HuH-7.5 (cell line): ENCODE measurements around the gene CRYGN.

Experiments
- DNase-seq: peaks from one replicate; pipeline ENCODE4 v3.0.0; 2011; ENCODE audit warnings: low spot score

Gene CRYGN

DNA sequence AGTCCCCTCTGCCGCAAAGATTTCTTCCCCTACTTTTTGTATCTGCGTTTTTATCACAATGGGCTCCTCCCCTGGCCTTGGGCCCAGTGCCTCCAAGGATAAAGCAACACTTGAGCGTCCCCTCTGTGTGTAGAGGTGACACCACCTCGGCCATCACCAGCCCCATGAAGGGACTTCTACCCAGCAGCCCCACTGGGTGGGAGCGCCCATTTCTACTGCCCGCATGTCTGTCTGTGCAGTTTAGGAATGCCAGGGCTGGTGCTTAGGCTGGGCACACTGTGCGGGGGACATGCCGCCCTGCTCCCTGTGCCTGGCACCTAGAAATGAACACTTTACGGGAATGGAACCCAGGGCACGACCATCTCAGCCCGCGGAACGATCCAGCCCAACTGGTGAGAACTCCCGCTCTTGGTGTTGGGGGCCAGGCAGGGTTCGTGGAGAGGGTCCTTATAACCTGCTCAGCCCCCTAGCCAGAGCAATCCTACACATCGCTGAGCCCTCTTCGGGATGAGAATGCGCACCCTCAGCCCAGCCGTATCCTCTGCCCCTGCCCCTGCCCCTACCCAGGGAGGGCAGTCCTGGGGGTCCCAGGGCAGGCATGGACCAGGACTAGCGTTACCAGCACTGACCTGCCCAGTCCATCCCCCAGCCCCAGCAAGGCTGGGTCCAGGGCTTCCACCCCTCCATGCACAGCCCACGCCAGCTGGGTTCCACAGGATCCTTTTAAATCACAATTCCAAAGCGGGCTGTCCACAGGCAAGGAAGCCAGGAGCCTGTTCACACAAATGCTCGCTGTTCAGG, 12.8 kb downstream of the CRYGN start:
- no peak for DNase-seq

DNA sequence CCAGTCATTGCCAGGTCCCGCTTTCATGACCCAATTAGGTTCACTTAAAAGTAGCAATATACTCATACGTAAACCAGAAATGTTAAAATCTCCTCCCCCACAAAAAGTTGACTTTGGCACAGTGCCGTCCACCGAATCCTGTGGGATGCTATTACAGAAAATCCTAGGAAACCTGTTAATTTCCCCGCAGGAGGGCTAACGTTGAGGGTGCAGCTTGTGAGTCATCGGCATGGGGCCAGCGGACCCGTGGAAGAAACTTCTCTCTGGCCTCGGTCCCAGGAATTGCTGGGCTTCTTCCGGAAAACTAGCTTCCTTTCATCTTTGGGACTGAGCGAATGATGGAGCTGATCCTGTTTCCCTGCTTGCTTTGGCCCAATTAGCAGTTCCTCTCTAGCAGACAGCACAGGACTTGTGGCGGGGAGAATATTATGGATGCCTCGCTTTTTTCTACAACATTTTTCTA, 13.5 kb downstream of the CRYGN start:
- DNase-seq: no peak

GRCh38 chr7:151425670-151426440, 14.1 kb downstream of the CRYGN start:
- no peak for DNase-seq

- no peak for DNase-seq
These were observed 15.1 kb downstream of the CRYGN start for GRCh38 chr7:151424799-151425198.

GRCh38 chr7:151423936-151424335, 16.0 kb downstream of the CRYGN start:
- DNase-seq: no peak

DNA sequence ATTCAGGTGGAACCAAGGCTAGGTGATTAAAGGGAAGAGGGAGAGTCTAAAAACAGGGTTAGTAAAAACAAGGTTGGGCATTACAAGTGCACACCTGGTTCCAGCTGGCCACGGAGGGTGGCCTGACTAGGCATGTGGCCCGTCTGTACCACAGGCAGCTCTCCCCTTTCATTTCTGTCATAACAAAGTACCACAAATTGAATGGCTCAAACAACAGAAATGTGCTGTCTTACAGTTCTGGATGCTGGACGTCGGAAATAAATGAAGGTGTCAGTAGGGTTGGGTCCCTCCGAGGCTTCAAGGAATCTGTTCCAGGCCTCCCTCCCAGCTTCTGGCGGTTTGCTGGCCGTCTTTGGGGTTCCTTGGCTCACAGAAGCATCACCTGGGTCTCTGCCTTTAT, 16.7 kb downstream of the CRYGN start:
- DNase-seq: no peak

- no peak for DNase-seq
These were observed 17.7 kb downstream of the CRYGN start for GRCh38 chr7:151422212-151422611.

GRCh38 chr7:151420144-151420543, 19.8 kb downstream of the CRYGN start:
- no peak for DNase-seq

GRCh38 chr7:151416941-151417315, 23.0 kb downstream of the CRYGN start:
- no peak for DNase-seq

DNA sequence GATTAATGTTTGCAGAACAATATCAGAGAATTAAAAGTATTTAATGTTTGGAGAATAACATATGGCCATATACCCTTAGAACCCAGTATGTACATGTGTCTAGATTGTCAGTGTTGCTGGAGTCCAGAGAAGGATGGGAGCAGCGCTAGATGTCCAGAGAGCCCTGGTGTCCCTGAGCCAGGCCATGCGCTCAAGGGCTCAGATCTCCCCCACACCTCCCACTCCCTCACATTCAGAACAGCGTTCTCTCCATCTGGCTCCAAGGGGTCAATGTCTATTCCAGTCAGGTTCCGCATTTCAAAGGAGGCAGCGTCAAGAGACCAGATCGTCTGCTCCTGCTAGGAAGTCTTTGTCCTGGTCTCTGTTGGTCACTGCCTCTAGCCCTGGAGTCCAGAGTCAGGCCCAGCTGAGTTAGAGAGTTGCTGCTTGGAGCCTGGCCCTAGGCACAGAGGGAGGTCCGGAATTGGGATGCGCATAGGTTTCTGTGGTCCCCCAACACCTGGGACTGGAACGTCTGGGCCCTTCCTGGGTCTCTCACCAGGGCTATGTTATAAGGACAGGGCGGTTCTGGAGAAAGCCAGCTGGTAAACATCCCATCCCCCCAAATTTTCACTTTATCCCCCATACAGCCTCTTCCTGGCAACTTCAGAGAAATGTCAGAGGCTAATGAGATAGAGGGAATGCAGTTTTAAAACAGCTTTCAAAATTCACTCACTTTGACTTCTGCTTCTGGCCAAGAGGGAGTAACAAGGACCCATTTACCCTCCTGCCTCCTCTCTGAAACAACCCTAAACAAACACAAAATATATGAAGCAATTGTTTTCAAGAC, 23.6 kb downstream of the CRYGN start:
- DNase-seq: no peak

GRCh38 chr7:151415375-151416105, 24.4 kb downstream of the CRYGN start:
- no peak for DNase-seq

DNA sequence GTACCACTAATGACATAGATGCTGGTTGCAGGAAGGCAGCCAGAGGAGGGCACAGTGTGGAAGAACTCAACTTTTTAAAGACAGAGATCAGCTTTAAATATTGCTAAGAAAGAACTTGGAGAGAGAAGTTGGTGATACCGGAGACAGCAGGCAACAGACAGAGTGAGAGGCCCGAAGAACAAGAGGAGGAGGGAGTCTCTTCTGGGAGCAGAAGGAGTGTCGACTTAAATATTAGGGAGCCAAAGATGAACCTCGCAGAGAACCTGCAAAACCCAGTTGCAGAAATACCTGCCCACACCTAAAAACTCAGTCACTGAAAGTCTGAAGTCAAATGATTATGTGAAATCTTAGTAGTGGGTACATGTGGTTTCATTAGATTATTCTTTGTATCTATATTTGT, 26.7 kb downstream of the CRYGN start:
- no peak for DNase-seq

GRCh38 chr7:151412318-151412717, 27.6 kb downstream of the CRYGN start:
- no peak for DNase-seq

DNA sequence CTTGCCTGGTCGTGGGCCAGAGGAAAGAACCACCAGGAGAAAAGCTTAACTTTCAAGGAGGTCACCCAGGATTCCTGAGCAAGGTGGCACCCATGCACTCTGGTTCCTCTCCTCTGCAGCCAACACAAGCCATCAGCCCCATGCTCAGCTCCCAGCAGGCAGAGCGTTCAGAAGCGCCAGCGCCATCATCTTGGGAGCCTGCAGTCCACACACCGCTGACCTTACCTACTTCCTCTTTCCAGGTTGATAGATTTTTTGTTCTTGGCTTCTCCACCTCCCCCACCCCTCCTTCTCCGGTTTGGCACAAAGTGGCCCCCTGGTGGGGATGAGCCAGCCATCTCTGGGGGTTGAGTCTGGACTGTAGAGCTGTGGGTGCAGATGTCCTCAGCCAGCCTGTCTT, 28.4 kb downstream of the CRYGN start:
- no peak for DNase-seq

DNA sequence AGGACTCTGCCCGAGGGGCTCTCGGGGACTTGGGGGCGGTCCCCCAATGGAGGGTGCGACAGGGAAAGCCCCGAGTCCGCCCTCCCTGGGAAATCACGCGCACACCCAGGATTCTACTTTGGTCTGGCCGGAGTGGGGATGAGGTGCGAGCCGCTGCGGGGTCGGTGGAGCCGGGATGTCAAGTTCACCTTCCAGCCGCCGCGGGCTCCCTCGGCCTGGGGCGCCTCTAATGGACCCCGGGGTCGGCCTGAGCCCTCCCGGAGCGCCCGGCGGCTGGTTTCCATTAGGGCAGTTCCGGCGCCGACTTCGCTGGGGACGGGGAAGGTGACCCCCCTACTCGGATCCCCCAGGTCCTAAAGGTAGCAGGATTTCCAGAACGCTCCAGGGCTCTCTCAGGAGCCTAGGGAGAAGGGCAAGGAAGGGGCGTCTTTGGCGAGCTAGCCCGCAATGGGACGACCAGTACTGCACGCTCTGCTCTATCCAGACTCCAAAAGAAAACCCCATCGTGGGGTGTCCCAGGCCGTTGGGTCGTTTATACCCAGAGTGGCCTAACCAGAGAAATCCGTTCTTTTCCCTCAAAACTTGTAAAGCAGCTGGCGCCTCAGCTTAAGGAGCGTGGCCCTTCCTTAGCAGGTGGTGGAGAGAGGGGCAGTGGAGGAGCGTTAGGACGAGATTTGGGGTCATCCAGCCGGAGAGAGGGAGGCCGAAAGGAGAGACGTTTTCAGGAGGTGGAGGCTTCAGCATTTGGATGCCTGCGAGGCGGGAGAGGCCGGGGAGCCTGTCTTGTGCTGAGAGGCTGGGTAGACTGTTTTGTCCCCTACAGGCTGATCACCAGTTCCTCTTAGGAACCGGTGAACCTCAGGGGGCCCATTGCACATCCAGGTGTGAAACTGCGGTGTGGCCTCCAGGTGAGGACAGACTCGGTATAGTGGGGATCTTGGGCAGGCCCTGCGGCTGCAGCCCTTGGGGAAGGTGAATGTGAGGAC, 29.2 kb downstream of the CRYGN start:
- no peak for DNase-seq

DNA sequence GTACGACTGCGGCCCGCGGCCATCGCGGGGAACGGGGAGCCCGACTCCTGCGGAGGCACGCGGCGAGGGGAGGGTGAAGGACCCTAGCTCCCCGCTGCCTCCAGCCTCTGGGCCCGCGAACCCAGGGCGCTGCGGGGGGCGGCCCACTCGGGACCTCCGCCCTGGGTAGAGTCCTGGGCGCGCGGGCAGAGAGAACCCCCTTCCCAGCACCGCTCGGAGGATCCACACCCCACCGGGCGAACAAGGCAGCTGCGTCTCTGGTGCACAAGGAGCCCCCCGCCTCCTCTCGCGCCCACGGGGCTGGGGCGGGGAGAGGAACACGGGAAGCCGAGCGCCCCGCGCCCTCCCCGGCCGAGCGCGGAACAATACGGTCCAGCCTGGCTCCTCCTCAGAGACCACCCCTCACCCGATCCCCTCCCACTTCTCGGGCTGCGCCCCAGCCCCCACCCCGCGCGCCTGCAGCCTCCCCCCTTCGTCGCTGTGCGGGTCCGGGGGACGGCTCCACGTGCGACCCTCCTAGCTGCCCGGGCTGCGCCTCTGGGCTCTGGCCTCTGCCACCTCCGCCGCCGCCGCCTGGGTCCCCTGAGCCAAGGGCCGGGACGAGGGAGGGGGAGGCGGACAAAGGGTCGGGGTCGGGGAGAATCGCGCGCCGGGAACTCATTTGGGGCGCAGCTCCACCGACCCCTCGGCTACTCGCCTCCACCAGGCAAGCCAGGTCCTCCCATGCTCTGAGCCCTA, 30.1 kb downstream of the CRYGN start, which contains the start of gene WDR86:
Gene WDR86 (minus strand): TSS at position 372 of the 738 bp plus-strand sequence. CDS start 449 bp downstream, outside the sequence.
- no peak for DNase-seq

GRCh38 chr7:151408839-151409666, 30.9 kb downstream of the CRYGN start:
- no peak for DNase-seq

- DNase-seq: no peak
These were observed 31.5 kb downstream of the CRYGN start for GRCh38 chr7:151408498-151408838.
